Kidney epithelial cell (primary cell): ENCODE measurements around the gene FOXL3. TPM values are rescaled to one million over a fixed set of nuclear protein-coding genes. Genes with fewer than 3 reads are reported as not detected.
A peak's percentile ranks its signal among the peaks of the same experiment; 100 is the strongest.

Experiments
- DNase-seq: peaks from one replicate; pipeline ENCODE4 v3.0.0-alpha.2; 2010; ENCODE audit warnings: low read depth
- H3K27me3 ChIP-seq: 2 replicates; pipeline ENCODE4 v1.6.0; 2011; ENCODE audit warnings: low read length; ENCODE audit not compliant: control insufficient read depth, insufficient read depth
- H3K36me3 ChIP-seq: 2 replicates; pipeline ENCODE4 v1.5.1; 2011; ENCODE audit warnings: low read length; ENCODE audit not compliant: control insufficient read depth, insufficient read depth
- H3K4me3 ChIP-seq: 2 replicates; pipeline ENCODE4 v1.5.1; 2011; ENCODE audit warnings: low read depth, mild to moderate bottlenecking, control low read depth, low read length
- total RNA-seq: library from RNA; depleted of rRNA; stranded (reverse); fragments of >200 nt; gene quantifications from 2 replicates; pipeline ENCODE4 v1.2.3, GENCODE V29; 2015
- TF ChIP-seq, protein P1 (sequence below): IDR thresholded peaks from 2 replicates; pipeline ENCODE4 v1.5.1; 2011; ENCODE audit warnings: mild to moderate bottlenecking, moderate library complexity, low read length, control low read depth, inconsistent platforms; ENCODE audit not compliant: insufficient read depth, poor library complexity, severe bottlenecking

FOXL3 gene
- total RNA-seq, 1 donor from 2014 or later = not detected

DNA sequence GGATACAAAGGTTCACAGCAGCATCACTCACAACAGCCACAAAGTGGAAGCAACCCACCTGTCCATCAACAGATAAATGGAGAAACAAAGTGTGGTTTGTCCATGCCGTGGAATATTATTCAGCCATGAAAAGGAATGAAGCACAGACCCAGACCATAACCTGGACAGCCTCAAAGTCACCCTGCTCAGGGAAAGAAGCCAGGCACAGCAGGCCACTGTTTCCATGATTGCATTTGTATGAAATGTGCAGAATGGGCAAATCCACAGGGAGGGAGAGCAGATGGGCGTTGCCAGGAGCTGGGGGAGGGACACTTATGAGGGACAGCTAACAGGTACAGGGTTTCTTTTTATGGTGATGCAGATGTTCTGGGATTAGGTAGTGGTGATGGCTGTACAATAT, 30.3 kb downstream of the FOXL3 start:
- no peak overlapping the region for H3K4me3 ChIP-seq
- TF ChIP-seq, protein P1, sequence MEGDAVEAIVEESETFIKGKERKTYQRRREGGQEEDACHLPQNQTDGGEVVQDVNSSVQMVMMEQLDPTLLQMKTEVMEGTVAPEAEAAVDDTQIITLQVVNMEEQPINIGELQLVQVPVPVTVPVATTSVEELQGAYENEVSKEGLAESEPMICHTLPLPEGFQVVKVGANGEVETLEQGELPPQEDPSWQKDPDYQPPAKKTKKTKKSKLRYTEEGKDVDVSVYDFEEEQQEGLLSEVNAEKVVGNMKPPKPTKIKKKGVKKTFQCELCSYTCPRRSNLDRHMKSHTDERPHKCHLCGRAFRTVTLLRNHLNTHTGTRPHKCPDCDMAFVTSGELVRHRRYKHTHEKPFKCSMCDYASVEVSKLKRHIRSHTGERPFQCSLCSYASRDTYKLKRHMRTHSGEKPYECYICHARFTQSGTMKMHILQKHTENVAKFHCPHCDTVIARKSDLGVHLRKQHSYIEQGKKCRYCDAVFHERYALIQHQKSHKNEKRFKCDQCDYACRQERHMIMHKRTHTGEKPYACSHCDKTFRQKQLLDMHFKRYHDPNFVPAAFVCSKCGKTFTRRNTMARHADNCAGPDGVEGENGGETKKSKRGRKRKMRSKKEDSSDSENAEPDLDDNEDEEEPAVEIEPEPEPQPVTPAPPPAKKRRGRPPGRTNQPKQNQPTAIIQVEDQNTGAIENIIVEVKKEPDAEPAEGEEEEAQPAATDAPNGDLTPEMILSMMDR = no peak
- DNase-seq = no peak
- no peaks in the 10 kb centered on the region for H3K36me3 ChIP-seq
- peaks cover 14% of the 10 kb centered on the region for H3K27me3 ChIP-seq

DNA sequence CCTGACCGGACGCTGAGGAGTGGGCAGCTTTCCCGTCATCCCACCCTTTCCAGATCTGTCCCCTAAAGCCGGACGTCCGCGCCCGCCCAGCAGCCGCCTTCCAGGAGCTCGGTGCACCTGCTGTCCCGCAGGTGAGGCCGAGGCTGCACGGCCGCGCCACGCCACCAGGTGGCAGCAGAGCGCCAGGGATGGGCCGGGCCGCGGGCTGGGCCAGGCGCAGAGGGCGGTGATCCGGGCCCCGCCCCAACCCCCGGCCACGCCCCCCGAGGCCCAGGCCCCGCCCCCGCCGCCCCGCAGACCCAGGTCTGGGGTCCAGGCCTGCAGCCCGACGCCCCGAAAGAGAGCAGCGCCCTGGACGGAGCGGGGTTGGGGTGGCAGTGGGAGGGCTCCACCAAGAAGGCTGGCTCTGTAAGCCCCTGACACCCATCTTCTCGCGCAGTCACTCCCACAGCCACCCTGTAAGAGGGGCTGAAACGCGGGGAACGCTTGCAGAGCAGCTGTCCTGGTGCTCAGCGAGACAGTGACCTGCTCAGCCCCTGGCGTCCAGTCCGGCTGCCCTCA, 32.2 kb downstream of the FOXL3 start:
- DNase-seq = no peak
- Histone ChIP-seq H3K27me3 (peaks cover 14% of the 10 kb centered on the region), H3K36me3 (no peaks in the 10 kb centered on the region), H3K4me3 (no peak overlapping the region)
- TF ChIP-seq, protein P1 = peak; percentile 45

DNA sequence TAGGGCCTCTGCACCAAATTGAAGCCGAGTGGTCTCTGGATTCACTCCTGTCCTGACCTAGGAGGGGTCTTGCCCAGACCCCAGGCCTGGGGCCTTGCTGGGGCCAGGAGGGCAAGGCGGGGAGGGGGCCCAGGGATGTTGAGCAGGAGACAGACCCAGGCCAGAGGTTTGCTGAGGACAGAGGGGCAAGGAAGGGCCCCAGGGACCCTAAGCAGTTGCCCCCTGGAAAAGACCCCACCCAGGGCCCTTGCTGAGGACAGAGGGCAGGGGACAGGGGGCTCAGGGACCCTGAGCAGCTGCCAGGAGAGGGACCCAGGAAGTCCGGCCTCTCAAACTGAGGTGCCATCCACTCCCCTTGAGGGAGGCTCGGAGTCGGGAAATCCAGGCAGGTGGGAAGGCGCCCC, 32.7 kb downstream of the FOXL3 start:
- Histone ChIP-seq H3K27me3 (peaks cover 19% of the 10 kb centered on the region), H3K4me3 (no peak overlapping the region), H3K36me3 (no peaks in the 10 kb centered on the region)
- no peak for DNase-seq
- TF ChIP-seq, protein P1 = no peak

DNA sequence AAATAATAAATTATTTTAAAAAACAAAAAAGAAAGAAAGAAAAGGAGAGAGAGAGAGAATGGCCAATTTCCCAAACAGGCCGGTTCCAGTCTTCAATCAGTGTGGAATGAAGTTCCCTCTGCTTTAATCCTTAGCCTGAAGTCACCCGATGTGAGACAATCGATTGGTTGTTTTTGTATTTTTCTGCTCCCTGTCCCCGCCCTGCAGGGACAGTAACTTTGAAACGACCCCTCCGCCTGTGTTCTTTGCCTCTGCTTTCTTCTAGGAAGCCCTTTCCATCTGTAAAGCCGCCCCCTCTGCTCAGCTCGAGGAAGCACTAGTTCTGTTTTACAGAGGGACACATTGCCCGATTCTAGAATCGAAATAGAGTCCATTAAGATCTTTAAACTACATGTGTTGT, 33.4 kb downstream of the FOXL3 start:
- no peak for DNase-seq
- Histone ChIP-seq H3K4me3 (no peak overlapping the region), H3K27me3 (peaks cover 21% of the 10 kb centered on the region), H3K36me3 (no peaks in the 10 kb centered on the region)
- TF ChIP-seq, protein P1 = no peak

DNA sequence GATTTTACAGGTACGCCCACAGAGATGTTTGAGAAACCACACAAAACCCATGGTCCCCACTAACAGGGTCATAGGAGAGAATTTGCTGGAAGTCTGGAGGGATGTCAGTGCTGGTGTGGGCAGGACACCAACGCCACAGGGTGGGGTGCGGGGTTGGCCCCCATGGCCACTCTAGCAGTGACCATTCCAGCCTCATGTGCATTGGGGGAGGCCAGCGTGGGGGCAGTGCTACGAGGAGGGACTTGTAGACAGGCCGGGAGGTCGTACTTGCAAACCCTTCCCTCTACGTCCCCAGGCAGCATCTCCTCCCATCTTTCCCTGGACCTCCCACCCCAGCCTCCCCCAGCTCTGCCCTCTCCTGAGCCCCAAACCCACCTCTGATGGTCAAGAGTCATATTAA, 34.0 kb downstream of the FOXL3 start:
- Histone ChIP-seq H3K27me3 (peaks cover 17% of the 10 kb centered on the region), H3K36me3 (no peaks in the 10 kb centered on the region), H3K4me3 (no peak overlapping the region)
- TF ChIP-seq, protein P1 = no peak
- no peak for DNase-seq
